Lower leg skin (tissue), 4 donors: Measurements from ENCODE around the gene DPP10. TPM values are rescaled to one million over a fixed set of nuclear protein-coding genes. Genes with fewer than 3 reads are reported as not detected.

Source experiments
- DNase-seq, 2 donors: peaks; one replicate each; pipeline ENCODE4 v3.0.0-alpha.2; 2019; ENCODE audit warnings: low spot score in 2 of 2
- H3K4me3 ChIP-seq: fragments of 200-600 bp; sonication (generic); 2 replicates; pipeline ENCODE4 v1.5.1; 2017; ENCODE audit warnings: mild to moderate bottlenecking, low read depth; ENCODE audit not compliant: poor library complexity, severe bottlenecking
- CTCF ChIP-seq, 3 donors: fragments of 450-650 bp; IDR thresholded peaks; one replicate each; pipeline ENCODE4 v1.5.1; 2016; ENCODE audit warnings: antibody characterized with exemption in 3 of 3, mild to moderate bottlenecking in 3 of 3, moderate library complexity in 2 of 3
- POLR2A ChIP-seq, 2 donors: fragments of 450-650 bp; IDR thresholded peaks; one replicate each; pipeline ENCODE4 v1.6.1; 2016 to 2017; ENCODE audit warnings: antibody characterized with exemption in 2 of 2, mild to moderate bottlenecking in 1 of 2, moderate library complexity in 1 of 2
- WGBS, 2 donors: methylation state at CpG; one replicate each; pipeline ENCODE4 v1.1.5; 2018; 5-methylcytosine and 5-hydroxymethylcytosine counted together
- intact Hi-C: fragments of 100-400 bp; cut with DNase I; formaldehyde crosslinking; loops from one replicate; pipeline ENCODE4 v1.15.0; 2023; ENCODE audit warnings: low total_unique reads
- total RNA-seq, 4 donors: library from RNA; depleted of rRNA; stranded (reverse); fragments of >200 nt; gene quantifications; one replicate each; pipeline ENCODE4 v1.1.0, GENCODE V29; 2016

DPP10 gene
- total RNA-seq, 4 donors from 2014 or later, result 1.1 TPM; not detected in 3

GRCh38 chr2:114926303-114926702 lies 483.9 kb downstream of the DPP10 start:
- DNase-seq, result no peak
- WGBS, 2 donors, result 84% methylated on average over 4 of the region's 4 CpGs
- intact Hi-C loops, result no loop called here
- TF ChIP-seq POLR2A (IDR thresholded peaks at IDR 0.05) (no peak), CTCF (IDR thresholded peaks at IDR 0.05) (no peak)
- no peak overlapping the region for H3K4me3 ChIP-seq

GRCh38 chr2:114929225-114929624 lies 486.8 kb downstream of the DPP10 start:
- WGBS, 2 donors, result 88% methylated on average over 7 of the region's 7 CpGs
- intact Hi-C loops, result no loop called here
- TF ChIP-seq CTCF (IDR thresholded peaks at IDR 0.05), result no peak
- TF ChIP-seq POLR2A (IDR thresholded peaks at IDR 0.05), result no peak
- no peak overlapping the region for H3K4me3 ChIP-seq
- no peak for DNase-seq

- TF ChIP-seq CTCF (IDR thresholded peaks at IDR 0.05), result no peak
- no peak for TF ChIP-seq POLR2A (IDR thresholded peaks at IDR 0.05)
- no peak overlapping the region for H3K4me3 ChIP-seq
- 82 to 89% methylated on average over 4 of the region's 4 CpGs for WGBS, 2 donors
- intact Hi-C loops, result no loop called here
- no peak for DNase-seq
Observed at GRCh38 chr2:114933671-114934241, 491.3 kb downstream of the DPP10 start.

- no peak overlapping the region for H3K4me3 ChIP-seq
- WGBS, 2 donors, result 76 to 82% methylated on average over 7 of the region's 7 CpGs
- intact Hi-C loops, result no loop called here
- no peak for DNase-seq
- TF ChIP-seq CTCF (IDR thresholded peaks at IDR 0.05) (no peak), POLR2A (IDR thresholded peaks at IDR 0.05) (no peak)
Observed at GRCh38 chr2:114935031-114935430, 492.6 kb downstream of the DPP10 start.

GRCh38 chr2:114937366-114937930 lies 495.0 kb downstream of the DPP10 start:
- no peak overlapping the region for H3K4me3 ChIP-seq
- TF ChIP-seq CTCF (IDR thresholded peaks at IDR 0.05) (no peak), POLR2A (IDR thresholded peaks at IDR 0.05) (no peak)
- 70 to 79% methylated on average over 9 of the region's 9 CpGs for WGBS, 2 donors
- intact Hi-C loops, result no loop called here
- DNase-seq, result no peak
